K562 treated with DMSO at 1 percent for 4 hours (cell line): ENCODE measurements around the gene BRAT1. TPM values are rescaled to one million over a fixed set of nuclear protein-coding genes. Genes with fewer than 3 reads are reported as not detected.

ENCODE experiments used
- total RNA-seq: library from RNA; unstranded; fragments of 300-600 nt; gene quantifications from 2 replicates; pipeline ENCODE4 v1.2.3, GENCODE V29; 2022; ENCODE audit not compliant: insufficient read depth

The BRAT1 gene
- total RNA-seq, result 37.4 and 41.3 TPM in 2 replicates

GRCh38 chr7:2555121-2556052 is at the start of gene BRAT1:
Gene BRAT1, minus strand, starts transcription at chr7:2555524. Its CDS starts 1,093 bp downstream, at chr7:2554431.

GRCh38 chr7:2558629-2559282 is 3.4 kb upstream of the BRAT1 start, which contains the start of gene IQCE:
Gene IQCE, plus strand, starts transcription at chr7:2558979. Its CDS starts 203 bp downstream, at chr7:2559182.

DNA sequence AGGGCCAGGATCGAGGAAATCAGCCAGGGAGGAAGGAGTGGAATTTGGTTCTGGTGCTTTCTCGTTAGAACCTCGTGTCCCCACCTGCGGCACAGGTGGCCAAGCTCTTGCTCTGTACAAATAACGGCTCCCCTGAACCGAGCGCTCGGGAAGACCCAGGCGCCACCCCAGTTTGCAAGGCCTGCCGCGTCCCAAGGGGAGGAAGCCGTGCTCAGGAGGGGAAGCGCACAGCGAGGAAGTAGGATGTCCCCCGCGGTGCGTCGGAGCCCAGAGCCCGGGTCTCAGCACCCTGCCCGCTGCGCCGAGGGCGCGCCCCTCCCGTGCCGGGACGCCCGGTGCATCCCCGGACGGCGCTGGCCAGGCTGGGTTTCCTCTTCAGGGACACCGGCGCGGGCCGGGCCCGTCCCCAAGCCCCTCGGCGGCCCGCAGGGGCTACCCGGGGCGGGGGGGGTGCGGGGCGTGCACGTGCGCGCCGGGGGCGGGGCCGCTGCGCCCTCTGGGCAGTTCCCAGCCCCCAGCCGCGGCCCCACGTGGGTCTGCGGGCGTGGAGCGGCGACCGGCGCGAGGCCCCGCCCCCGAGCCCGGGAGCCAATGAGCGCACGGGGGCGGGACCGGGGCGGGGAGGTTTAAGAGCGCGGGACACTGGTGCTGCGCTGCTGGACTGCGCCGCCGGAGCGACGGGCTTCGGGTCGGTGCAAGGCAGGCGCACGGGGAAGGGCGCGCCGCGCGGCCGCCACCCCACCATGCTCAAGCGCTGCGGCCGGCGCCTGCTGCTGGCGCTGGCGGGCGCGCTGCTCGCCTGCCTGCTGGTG is 36.0 kb downstream of the BRAT1 start, which contains the start of gene LFNG:
Gene LFNG (plus strand): TSS at position 656 of the 812 bp plus-strand sequence. CDS start 88 bp downstream, at position 744.

Other genes with a start within 250 kb of the BRAT1 start
- gene SNX8, start 241.1 kb downstream of the BRAT1 start, total RNA-seq, result 17.9 and 26.2 TPM in 2 replicates
- 199 and 229 TPM in 2 replicates for gene EIF3B, start 200.7 kb downstream of the BRAT1 start, total RNA-seq
- 18.6 and 22.5 TPM in 2 replicates for gene CHST12, start 151.9 kb downstream of the BRAT1 start, total RNA-seq
- not detected in 2 replicates for gene GRIFIN, start 79.1 kb downstream of the BRAT1 start, total RNA-seq
- 0.53 TPM in 1 of 2 replicates, not detected in the other for gene LFNG, start 35.8 kb downstream of the BRAT1 start, total RNA-seq
- 5.6 and 6.5 TPM in 2 replicates for gene IQCE, start 3.5 kb upstream of the BRAT1 start, total RNA-seq
- 7.3 and 9.1 TPM in 2 replicates for gene TTYH3, start 76.5 kb upstream of the BRAT1 start, total RNA-seq
- gene AMZ1, start 132.7 kb upstream of the BRAT1 start, total RNA-seq, result not detected in 2 replicates